Measurements from ENCODE around the gene STRN.
"Not testable (repeated sequence)": the region's sequence is repeated elsewhere in the genome, so short reads cannot be mapped to it uniquely, and the experiment has no call there.

The STRN gene

GRCh38 chr2:36839976-36840617 lies 126.2 kb downstream of the STRN start:
- no peak for DNase-seq (ENCODE audit: low spot score)

DNA sequence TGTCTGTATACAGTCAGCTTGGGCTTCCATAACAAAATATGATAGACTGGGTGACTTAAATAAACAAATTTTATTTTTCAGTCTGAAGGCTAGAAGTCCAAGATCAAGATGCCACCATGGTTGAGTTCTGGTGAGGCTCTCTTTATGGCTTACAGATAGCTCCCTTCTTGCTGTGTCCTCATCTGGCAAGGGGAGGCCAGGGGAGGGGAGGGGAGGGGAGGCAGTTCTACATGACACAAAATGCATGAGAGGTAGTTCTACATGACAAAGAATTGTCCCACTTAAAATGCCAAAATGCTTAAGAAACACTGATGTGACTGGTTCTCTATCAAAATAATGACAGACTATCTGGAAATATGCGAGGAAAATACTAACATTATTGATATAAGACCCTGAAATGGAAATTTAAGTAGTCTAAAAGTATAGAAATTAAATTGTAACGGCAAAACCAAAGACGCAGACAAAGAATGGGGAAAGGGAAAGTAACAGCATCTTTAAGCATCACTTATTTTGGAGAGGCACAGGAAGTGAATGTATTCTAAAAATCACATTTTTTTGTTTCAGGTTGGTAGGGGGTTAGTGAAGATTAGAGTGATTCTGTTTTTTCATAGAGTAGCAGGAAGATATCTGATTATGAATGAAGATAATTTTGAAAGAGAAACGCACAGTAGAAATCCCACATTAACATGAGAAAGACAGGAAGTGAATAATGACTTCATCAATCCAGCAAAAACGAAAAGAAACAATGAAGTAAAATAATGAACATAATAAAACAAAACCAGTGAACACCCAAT lies 131.4 kb downstream of the STRN start:
- DNase-seq (ENCODE audit: low spot score): no peak

GRCh38 chr2:36834203-36834602 lies 132.1 kb downstream of the STRN start:
- no peak for DNase-seq (ENCODE audit: low spot score)

DNA sequence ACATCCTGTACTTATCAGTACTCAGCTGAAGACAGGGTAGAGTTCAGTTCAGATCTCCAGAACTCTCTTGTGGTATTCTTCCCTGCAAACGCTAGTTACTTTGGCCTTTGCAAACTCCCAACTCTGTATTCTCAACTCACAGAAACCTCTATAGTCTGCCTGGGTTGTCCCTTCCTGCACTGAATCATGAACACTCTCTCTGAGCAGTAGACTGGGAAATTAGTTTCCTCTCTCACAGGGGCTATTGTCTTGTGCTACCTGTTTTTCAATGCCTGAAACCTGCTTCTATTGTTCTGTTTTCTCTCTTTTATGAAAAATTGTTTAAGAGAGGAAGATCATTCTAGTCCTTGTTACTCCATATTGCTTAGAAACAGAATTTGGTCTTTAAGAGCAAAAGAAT lies 135.2 kb downstream of the STRN start:
- no peak for DNase-seq (ENCODE audit: low spot score)

DNA sequence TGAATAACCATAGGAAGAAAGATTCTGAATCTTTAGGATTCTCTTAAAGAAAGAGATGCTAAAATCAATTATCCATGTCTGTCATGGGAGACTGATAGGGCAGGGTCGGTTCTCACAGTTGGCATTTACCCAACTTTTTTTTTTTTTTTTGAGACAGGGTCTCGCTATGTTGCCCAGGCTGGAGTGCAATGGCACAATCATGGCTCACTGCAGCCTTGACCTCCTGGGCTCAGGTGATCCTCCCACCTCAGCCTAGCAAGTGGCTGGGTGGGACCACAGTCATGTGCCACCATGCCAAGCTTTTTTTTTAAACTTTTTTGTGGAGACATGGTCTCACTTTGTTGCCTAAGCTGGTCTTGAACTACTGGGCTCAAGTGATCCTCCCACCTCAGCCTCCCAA lies 141.7 kb downstream of the STRN start:
- DNase-seq (ENCODE audit: low spot score): not testable (repeated sequence)

DNA sequence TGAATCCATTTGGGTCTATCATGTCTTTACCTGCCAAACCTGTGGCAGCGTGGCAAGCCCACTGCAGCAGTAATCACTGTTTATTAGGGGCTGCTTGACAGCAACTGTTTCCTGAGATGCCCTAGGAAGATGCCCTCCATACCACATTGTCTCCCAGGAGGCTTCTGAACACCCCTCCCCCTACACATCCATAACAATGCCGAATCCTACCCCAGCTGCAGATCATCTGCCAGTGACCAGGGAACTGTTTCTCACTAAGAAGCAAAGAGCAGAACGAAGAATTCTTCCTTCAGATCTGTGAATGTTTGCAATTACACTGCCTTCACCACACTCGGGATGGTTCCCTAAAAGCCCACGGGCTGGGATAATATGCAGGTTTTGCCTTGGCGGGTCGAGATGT lies 142.1 kb downstream of the STRN start:
- no peak for DNase-seq (ENCODE audit: low spot score)

GRCh38 chr2:36823862-36824261 lies 142.5 kb downstream of the STRN start:
- DNase-seq (ENCODE audit: low spot score): no peak

- DNase-seq (ENCODE audit: low spot score): no peak
These were observed 145.3 kb downstream of the STRN start for GRCh38 chr2:36820942-36821605.

DNA sequence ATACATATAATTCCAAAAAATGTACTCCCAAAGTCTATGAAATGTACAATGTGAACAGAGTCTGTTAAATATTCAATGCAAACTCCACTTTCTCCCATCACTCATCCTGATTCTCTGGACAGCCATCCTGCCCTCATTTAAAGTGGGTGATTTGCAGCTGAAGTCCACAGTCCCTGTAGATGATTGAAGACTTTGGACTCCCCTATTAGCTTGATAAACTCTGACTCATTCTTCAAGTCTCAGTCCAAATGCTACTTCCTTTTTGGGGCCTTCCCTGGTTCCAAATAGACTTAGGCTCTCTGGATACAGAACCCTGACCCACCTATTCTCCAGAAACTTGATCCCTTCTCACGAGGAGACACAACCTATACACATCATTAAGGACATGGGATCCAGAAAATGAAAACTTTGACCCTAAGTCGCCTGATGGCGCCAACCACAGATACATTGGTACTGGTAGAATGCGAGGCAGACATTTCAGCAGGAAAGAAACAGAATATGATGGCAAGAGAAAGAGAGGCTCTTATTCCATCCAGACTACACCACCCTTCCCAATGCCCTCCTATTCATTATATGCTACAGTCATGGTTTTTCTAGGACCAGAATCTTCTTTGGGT lies 147.1 kb downstream of the STRN start:
- no peak for DNase-seq (ENCODE audit: low spot score)

DNA sequence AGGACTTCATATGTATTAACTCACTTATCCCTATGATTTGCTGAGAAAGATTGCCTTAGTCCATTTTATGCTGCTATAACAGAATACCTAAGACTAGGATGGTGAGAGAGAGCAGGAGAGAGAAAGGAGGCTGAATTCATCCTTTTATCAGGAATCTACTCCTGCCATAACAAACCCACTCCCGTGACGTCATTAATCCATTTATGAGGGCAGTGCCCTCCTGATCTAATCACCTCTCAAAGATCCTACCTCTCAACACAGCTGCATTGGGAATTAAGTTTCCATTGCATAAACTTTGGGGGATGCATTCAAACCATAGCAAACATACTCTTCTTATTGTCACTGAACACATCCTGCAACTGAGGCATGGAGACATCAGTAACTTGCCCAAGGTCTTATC lies 147.8 kb downstream of the STRN start:
- no peak for DNase-seq (ENCODE audit: low spot score)

GRCh38 chr2:36812196-36812595 lies 154.1 kb downstream of the STRN start:
- DNase-seq (ENCODE audit: low spot score): no peak

DNA sequence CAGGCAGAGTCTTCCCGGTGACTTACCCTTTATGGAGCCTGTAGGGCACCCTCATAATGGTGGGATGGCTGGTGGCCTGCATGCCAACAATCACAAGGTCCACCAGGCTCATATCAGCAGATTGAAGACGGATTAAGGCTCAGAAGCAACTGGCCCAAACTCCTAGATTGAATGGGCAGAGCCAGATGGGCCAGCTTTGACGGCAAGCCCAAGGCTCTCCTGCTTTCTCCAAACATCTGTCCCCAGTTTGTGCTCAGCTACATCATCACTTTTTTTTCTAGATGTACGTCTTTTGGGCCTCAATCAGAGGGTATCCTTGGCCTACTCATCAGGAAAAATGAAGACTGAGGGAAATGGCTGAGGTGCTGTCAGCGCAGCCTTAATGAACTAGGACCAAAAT lies 155.3 kb downstream of the STRN start:
- no peak for DNase-seq (ENCODE audit: low spot score)

DNA sequence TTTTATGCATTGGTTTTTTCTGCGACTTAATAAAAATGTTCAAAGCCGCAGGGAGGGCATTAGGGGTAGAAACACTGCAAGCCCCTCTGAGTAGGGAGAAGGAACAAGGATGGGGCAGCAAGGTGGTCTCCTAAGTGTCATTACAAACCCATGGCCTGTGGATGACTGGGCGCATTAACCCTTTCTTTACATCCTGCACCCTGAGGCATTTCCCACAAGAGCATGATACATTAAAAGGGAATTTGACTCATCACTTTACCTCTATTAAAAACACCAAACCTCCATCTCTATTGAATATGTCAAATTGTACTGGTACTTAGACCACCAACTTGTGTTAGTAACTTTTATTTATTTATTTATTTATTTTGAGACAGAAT lies 157.3 kb downstream of the STRN start:
- no peak for DNase-seq (ENCODE audit: low spot score)

DNA sequence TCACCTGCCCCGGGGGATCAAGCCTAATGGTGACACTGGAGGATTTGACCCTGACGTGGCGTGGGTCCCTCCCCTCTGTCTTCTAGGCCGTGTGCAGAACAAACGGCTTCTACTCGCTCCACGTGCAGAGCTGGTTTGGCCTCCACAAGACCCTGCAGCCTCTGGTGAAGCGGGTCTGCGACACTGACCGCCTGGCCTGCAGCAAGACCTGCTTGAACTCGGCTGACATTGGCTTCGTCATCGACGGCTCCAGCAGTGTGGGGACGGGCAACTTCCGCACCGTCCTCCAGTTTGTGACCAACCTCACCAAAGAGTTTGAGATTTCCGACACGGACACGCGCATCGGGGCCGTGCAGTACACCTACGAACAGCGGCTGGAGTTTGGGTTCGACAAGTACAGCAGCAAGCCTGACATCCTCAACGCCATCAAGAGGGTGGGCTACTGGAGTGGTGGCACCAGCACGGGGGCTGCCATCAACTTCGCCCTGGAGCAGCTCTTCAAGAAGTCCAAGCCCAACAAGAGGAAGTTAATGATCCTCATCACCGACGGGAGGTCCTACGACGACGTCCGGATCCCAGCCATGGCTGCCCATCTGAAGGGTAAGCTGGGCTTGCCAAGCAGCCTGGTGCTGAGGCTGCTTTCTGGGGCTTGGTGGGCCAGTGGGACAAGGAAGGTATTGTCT lies 157.8 kb downstream of the STRN start:
- DNase-seq (ENCODE audit: low spot score): no peak

GRCh38 chr2:36807223-36807886 lies 159.0 kb downstream of the STRN start:
- DNase-seq (ENCODE audit: low spot score): no peak

DNA sequence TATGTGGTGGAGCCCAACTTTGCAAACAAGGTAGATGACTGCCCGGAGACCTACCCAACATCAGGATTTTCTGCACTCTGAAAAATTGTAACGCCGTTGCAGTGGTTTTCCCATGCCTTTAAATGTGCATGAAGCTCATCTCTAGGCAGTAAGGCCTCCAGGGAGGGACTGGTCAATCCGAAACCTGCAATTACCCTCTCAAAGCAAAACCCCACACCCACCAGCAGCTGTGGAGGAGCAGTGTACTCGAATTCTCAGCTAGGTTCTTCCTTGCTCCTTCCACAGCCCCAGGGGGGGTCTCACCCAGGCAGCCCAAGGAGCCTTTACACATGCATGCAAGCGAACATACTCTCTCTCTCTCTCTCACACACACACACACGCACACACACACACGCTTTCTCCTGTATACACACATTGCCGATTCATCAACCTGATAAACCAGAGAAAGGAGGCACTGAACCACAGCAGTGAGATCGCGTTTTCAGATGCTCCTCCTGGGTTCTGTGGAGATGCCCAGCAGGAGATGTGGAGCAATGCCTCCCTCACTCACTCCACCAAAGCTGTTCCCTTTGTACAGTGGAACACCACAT lies 160.6 kb downstream of the STRN start:
- no peak for DNase-seq (ENCODE audit: low spot score)

DNA sequence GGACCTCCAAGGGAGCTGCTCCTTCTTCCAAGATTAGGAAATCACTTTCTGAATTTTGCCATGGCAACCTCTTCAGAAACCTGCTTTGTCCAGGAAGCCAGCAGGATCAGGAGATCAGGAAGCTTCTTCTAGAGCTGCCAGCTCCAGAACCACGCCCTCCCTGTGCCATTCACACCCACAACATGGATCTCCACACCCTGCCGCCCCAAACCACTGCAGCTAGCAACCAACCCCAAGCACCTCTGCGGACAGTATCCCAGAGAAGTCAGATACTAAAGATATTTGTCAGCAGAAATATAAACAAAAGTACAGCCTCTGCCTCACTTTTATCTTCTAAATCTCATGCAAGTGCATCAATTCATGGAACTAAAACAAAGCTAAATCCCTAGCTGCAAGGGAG lies 163.4 kb downstream of the STRN start:
- no peak for DNase-seq (ENCODE audit: low spot score)

GRCh38 chr2:36801088-36801487 lies 165.2 kb downstream of the STRN start:
- DNase-seq (ENCODE audit: low spot score): no peak

DNA sequence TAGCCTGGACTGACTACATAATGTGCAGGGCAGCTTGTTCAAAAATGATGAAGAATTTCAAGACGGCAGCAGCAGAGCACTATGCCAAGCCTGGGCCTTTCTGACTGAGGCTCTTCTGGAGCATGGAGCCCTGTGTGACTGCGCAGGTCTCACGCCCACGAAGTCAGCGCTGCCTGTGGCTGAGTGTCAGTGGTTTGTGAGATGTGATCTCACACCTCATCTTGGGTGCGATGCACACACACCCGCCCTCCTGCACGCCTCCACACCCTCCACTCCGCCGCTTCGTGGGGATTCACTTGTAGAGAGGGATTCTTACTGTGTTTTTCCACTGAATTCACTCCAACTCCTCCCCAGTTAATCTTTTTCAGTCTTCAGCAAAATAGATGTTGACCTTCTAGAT lies 166.0 kb downstream of the STRN start:
- no peak for DNase-seq (ENCODE audit: low spot score)

DNA sequence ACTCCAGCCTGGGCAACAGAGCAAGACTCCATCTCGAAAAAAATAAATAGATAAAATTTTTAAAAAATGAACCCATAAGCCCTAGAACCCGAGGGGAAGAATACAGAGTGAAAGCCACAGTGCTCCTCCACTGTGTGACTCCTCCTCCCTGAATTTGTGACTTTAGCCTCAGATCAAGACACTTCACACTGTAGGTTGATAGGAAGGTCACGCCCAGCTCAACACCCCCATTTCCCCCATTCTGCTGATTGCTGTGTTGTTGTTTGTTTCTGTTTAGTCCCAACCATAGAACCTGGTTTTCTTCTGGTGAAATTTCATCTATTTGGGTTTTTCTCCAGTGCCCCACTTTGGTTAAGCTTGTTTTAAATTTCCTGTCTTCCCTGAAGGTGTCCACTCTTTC lies 167.6 kb downstream of the STRN start:
- no peak for DNase-seq (ENCODE audit: low spot score)

DNA sequence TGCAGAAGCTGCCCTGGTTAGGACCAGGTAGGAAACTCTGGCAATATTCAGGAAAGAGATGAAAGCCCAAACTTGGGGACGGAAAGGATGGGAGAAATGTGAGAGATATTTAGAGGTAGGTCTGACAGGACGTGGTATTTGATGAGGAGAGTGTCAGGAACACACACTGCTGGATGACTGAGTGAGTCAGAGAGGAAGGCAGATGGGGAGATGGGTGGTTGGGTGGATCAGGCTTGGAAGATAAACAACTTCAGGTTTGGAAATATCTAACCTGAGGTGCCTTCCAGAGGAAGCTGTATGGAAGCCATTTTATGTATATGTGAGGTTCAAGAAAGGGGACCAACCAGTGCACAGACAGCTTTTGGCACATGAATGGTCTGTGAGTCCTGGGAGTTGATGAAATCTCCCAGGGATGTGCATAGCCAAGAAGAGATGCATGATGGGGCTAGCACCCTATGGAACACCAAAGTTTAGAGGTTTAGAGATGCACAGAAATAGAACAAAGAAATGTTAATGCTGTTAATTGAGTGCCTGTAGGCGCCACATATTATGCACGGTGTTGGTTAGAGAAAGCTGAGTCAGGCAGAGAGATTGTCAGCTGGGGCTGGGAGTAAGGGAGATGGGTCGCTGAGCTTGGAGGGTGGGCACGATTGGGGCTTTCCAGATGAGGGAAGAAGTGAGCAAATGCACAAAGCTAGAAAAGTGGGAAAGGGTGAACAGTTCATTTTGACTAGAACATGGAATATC lies 168.8 kb downstream of the STRN start:
- no peak for DNase-seq (ENCODE audit: low spot score)
